ENCODE measurements around the gene PGLYRP2. TPM values are rescaled to one million over a fixed set of nuclear protein-coding genes. Genes with fewer than 3 reads are reported as not detected.
"Not testable (repeated sequence)": the region's sequence is repeated elsewhere in the genome, so short reads cannot be mapped to it uniquely, and the experiment has no call there.

Gene PGLYRP2
- total and polyA plus RNA-seq, 2 of the 13 experiments (the other 11 are each of a cell fraction or from before 2014, with no cell fraction given): 0.04 to 1.0 TPM

- ATAC-seq; CTCF ChIA-PET (ENCODE audit: low intra/inter-chr PET ratio, low total read pairs); H3K79me2 ChIP-seq (ENCODE audit: insufficient read depth, low read length); intact Hi-C loops (cut with micrococcal nuclease; ENCODE audit: unreplicated experiment); DNase-seq (ENCODE audit: low spot score); FAIRE-seq; H3K4me2 ChIP-seq (ENCODE audit: low read depth, low read length); H3K27me3 ChIP-seq (ENCODE audit: control insufficient read depth in 1 of 2, insufficient read depth in 2 of 2, low read length in 2 of 2); H3K9ac ChIP-seq (ENCODE audit: insufficient read depth, low read depth, low read length); POLR2A ChIA-PET; H3K36me3 ChIP-seq (replicated peaks in 1 of 2; ENCODE audit: control insufficient read depth in 1 of 2, insufficient read depth in 2 of 2, low read length in 2 of 2); in situ Hi-C loops (cut with HindIII; ENCODE audit: extremely low pct_ligation_motif_present, low pct_unique_long_range_greater_than_20kb); H3K4me3 ChIP-seq (replicated peaks in 1 of 3; ENCODE audit: insufficient read depth in 1 of 3, low read depth in 2 of 3, low read length in 3 of 3); BruUV-seq (replicated peaks); H2AFZ ChIP-seq (ENCODE audit: low read length); H4K20me1 ChIP-seq (ENCODE audit: insufficient read depth, low read length); H3K9me3 ChIP-seq (ENCODE audit: low read length); H3K27ac ChIP-seq (ENCODE audit: extremely low read length, insufficient read depth, low read length): not testable (repeated sequence)
- H3K4me1 ChIP-seq (ENCODE audit: insufficient read depth, low read length): peaks cover 13% of the 10 kb centered on the region
- 69% methylated on average over 5 of the region's 5 CpGs for WGBS (ENCODE audit: low lambda C conversion rate)
Measured at GRCh38 chr19:15485768-15486167, 6.5 kb upstream of the PGLYRP2 start.

- POLR2A ChIA-PET; H3K79me2 ChIP-seq (ENCODE audit: insufficient read depth, low read length); DNase-seq (ENCODE audit: low spot score); intact Hi-C loops (cut with micrococcal nuclease; ENCODE audit: unreplicated experiment); H3K9me3 ChIP-seq (ENCODE audit: low read length); H3K27ac ChIP-seq (ENCODE audit: extremely low read length, insufficient read depth, low read length); in situ Hi-C loops (cut with HindIII; ENCODE audit: extremely low pct_ligation_motif_present, low pct_unique_long_range_greater_than_20kb); FAIRE-seq; H4K20me1 ChIP-seq (ENCODE audit: insufficient read depth, low read length); H3K9ac ChIP-seq (ENCODE audit: insufficient read depth, low read depth, low read length); H3K4me2 ChIP-seq (ENCODE audit: low read depth, low read length); H3K4me3 ChIP-seq (replicated peaks in 1 of 3; ENCODE audit: insufficient read depth in 1 of 3, low read depth in 2 of 3, low read length in 3 of 3); H3K36me3 ChIP-seq (replicated peaks in 1 of 2; ENCODE audit: control insufficient read depth in 1 of 2, insufficient read depth in 2 of 2, low read length in 2 of 2); ATAC-seq; H2AFZ ChIP-seq (ENCODE audit: low read length); CTCF ChIA-PET (ENCODE audit: low intra/inter-chr PET ratio, low total read pairs); H3K27me3 ChIP-seq (ENCODE audit: control insufficient read depth in 1 of 2, insufficient read depth in 2 of 2, low read length in 2 of 2); BruUV-seq (replicated peaks): not testable (repeated sequence)
- 61% methylated on average over 7 of the region's 7 CpGs for whole genome bisulfite sequencing (ENCODE audit: low lambda C conversion rate)
- H3K4me1 ChIP-seq (ENCODE audit: insufficient read depth, low read length): peaks cover 34% of the 10 kb centered on the region
Measured at GRCh38 chr19:15480996-15481395, 1.7 kb upstream of the PGLYRP2 start.

GRCh38 chr19:15476325-15476724, 3.0 kb downstream of the PGLYRP2 start:
- ChIA-PET CTCF (ENCODE audit: low intra/inter-chr PET ratio, low total read pairs) (no interaction called here), POLR2A (no interaction called here)
- H4K20me1 ChIP-seq (ENCODE audit: insufficient read depth, low read length): no peaks in the 10 kb centered on the region
- 49% methylated on average over 3 of the region's 5 CpGs for WGBS (ENCODE audit: low lambda C conversion rate)
- H2AFZ ChIP-seq (ENCODE audit: low read length): no peak overlapping the region
- H3K4me1 ChIP-seq (ENCODE audit: insufficient read depth, low read length): peaks cover 34% of the 10 kb centered on the region
- H3K27ac ChIP-seq (ENCODE audit: extremely low read length, insufficient read depth, low read length): no peak overlapping the region
- in situ Hi-C loops (cut with HindIII; ENCODE audit: extremely low pct_ligation_motif_present, low pct_unique_long_range_greater_than_20kb) (no loop called here), intact Hi-C loops (cut with micrococcal nuclease; ENCODE audit: unreplicated experiment) (loop anchor here (5.0 kb wide), 1 partner anchor 81 kb away; no protein-coding TSS in a partner anchor)
- no peaks in the 10 kb centered on the region for H3K79me2 ChIP-seq (ENCODE audit: insufficient read depth, low read length)
- FAIRE-seq: no peak
- ATAC-seq: no peak
- DNase-seq (ENCODE audit: low spot score): no peak
- no peaks in the 10 kb centered on the region for H3K27me3 ChIP-seq (ENCODE audit: control insufficient read depth in 1 of 2, insufficient read depth in 2 of 2, low read length in 2 of 2)
- H3K36me3 ChIP-seq (replicated peaks in 1 of 2; ENCODE audit: control insufficient read depth in 1 of 2, insufficient read depth in 2 of 2, low read length in 2 of 2): no peaks in the 10 kb centered on the region
- TF ChIP-seq XRCC5 (optimal IDR thresholded peaks at IDR 0.05; ENCODE audit: low read length) (no peak), EED (CRISPR knock-in tag; IDR thresholded peaks at IDR 0.05) (no peak), ZFP36L1 (CRISPR knock-in tag; IDR thresholded peaks at IDR 0.05) (no peak), NFIB (CRISPR knock-in tag; IDR thresholded peaks at IDR 0.05; ENCODE audit: borderline replicate concordance) (no peak), FOXK2 (IDR thresholded peaks at IDR 0.05) (no peak), ZNF512B (CRISPR knock-in tag; IDR thresholded peaks at IDR 0.05; ENCODE audit: borderline replicate concordance) (no peak), GABPB1 (CRISPR knock-in tag; IDR thresholded peaks at IDR 0.05) (no peak)
- BruUV-seq (replicated peaks): no TSS peak
- H3K9me3 ChIP-seq (ENCODE audit: low read length): no peaks in the 10 kb centered on the region
- no peak overlapping the region for H3K9ac ChIP-seq (ENCODE audit: insufficient read depth, low read depth, low read length)
- H3K4me2 ChIP-seq (ENCODE audit: low read depth, low read length): no peak overlapping the region
- H3K4me3 ChIP-seq (replicated peaks in 1 of 3; ENCODE audit: insufficient read depth in 1 of 3, low read depth in 2 of 3, low read length in 3 of 3): no peak overlapping the region
